H9 (cell line): ENCODE measurements around the gene MOGAT2. TPM values are rescaled to one million over a fixed set of nuclear protein-coding genes. Genes with fewer than 3 reads are reported as not detected.
A peak's percentile ranks its signal among the peaks of the same experiment; 100 is the strongest.

Source experiments
- DNase-seq: peaks from one replicate; pipeline ENCODE4 v3.0.0-alpha.2; 2017
- H2AFZ ChIP-seq: one replicate; pipeline ENCODE4 v1.6.1; 2013; ENCODE audit warnings: mild to moderate bottlenecking, low read length, control low read depth, moderate library complexity
- H2AK5ac ChIP-seq: 2 replicates; pipeline ENCODE4 v1.6.1; 2013; ENCODE audit warnings: low read length, control low read depth, mixed read lengths; ENCODE audit not compliant: insufficient read length
- H2BK120ac ChIP-seq: one replicate; pipeline ENCODE4 v1.6.1; 2013; ENCODE audit warnings: low read depth, mild to moderate bottlenecking, low read length, control low read depth, inconsistent platforms; ENCODE audit not compliant: poor library complexity, severe bottlenecking
- H2BK12ac ChIP-seq: 2 replicates; pipeline ENCODE4 v1.6.1; 2013; ENCODE audit warnings: low read length, control low read depth, mixed read lengths, low read depth; ENCODE audit not compliant: insufficient read length
- H2BK15ac ChIP-seq: 2 replicates; pipeline ENCODE4 v1.6.1; 2013; ENCODE audit warnings: low read depth, low read length, control low read depth
- H2BK20ac ChIP-seq: one replicate; pipeline ENCODE4 v1.6.1; 2013; ENCODE audit warnings: low read depth, mild to moderate bottlenecking, low read length, control low read depth, inconsistent platforms; ENCODE audit not compliant: poor library complexity, severe bottlenecking
- H2BK5ac ChIP-seq: 2 replicates; pipeline ENCODE4 v1.6.1; 2013; ENCODE audit warnings: low read length, control low read depth, mixed read lengths; ENCODE audit not compliant: insufficient read length
- H3K14ac ChIP-seq: 2 replicates; pipeline ENCODE4 v1.6.1; 2013; ENCODE audit warnings: low read length, control low read depth; ENCODE audit not compliant: insufficient read depth
- H3K18ac ChIP-seq: 2 replicates; pipeline ENCODE4 v1.6.1; 2013; ENCODE audit warnings: low read depth, mild to moderate bottlenecking, mixed read lengths, low read length, control low read depth; ENCODE audit not compliant: insufficient read length
- H3K23ac ChIP-seq: 2 replicates; pipeline ENCODE4 v1.6.1; 2013; ENCODE audit warnings: low read length, control low read depth, mixed read lengths, low read depth; ENCODE audit not compliant: insufficient read length
- H3K23me2 ChIP-seq: 2 replicates; pipeline ENCODE4 v1.6.1; 2013; ENCODE audit warnings: low read depth, mild to moderate bottlenecking, mixed read lengths, low read length, control low read depth; ENCODE audit not compliant: insufficient read length, poor library complexity, severe bottlenecking
- H3K27ac ChIP-seq: 2 replicates; pipeline ENCODE4 v1.5.1; 2013; ENCODE audit warnings: low read length, control low read depth, mixed read lengths, low read depth; ENCODE audit not compliant: insufficient read length
- H3K27me3 ChIP-seq: 2 replicates; pipeline ENCODE4 v1.6.1; 2013; ENCODE audit warnings: low read length, control low read depth, inconsistent platforms; ENCODE audit not compliant: insufficient read depth
- H3K4ac ChIP-seq: 2 replicates; pipeline ENCODE4 v1.6.1; 2013; ENCODE audit warnings: low read depth, mild to moderate bottlenecking, control low read depth, inconsistent platforms, low read length, moderate library complexity
- H3K4me1 ChIP-seq: 2 replicates; pipeline ENCODE4 v1.6.1; 2013; ENCODE audit warnings: low read length, control low read depth, inconsistent platforms; ENCODE audit not compliant: insufficient read depth
- H3K4me2 ChIP-seq: 2 replicates; pipeline ENCODE4 v1.6.1; 2013; ENCODE audit warnings: low read length, control low read depth, mixed read lengths; ENCODE audit not compliant: insufficient read length, insufficient read depth
- H3K56ac ChIP-seq: 2 replicates; pipeline ENCODE4 v1.6.1; 2013; ENCODE audit warnings: low read depth, mild to moderate bottlenecking, mixed read lengths, low read length, control low read depth; ENCODE audit not compliant: insufficient read length
- H3K79me1 ChIP-seq: 2 replicates; pipeline ENCODE4 v1.6.1; 2013; ENCODE audit warnings: low read depth, mild to moderate bottlenecking, moderate library complexity, low read length, control low read depth, inconsistent platforms; ENCODE audit not compliant: insufficient read depth, poor library complexity, severe bottlenecking
- H3K79me2 ChIP-seq: 2 replicates; pipeline ENCODE4 v1.6.1; 2013; ENCODE audit warnings: low read length, control low read depth, inconsistent platforms; ENCODE audit not compliant: insufficient read depth
- H3K9ac ChIP-seq: 2 replicates; pipeline ENCODE4 v1.6.1; 2013; ENCODE audit warnings: low read length, control low read depth, mixed read lengths; ENCODE audit not compliant: insufficient read length; ENCODE audit errors: extremely low read depth
- H3K9me3 ChIP-seq: one replicate; pipeline ENCODE4 v1.6.1; 2013; ENCODE audit warnings: low read depth, low read length, inconsistent platforms; ENCODE audit not compliant: control insufficient read depth
- H3T11ph ChIP-seq: one replicate; pipeline ENCODE4 v1.6.1; 2013; ENCODE audit warnings: mild to moderate bottlenecking, low read length, control low read depth, inconsistent platforms
- H4K20me1 ChIP-seq: one replicate; pipeline ENCODE4 v1.6.1; 2013; ENCODE audit not compliant: control insufficient read depth, insufficient read length, insufficient read depth
- H4K5ac ChIP-seq: 2 replicates; pipeline ENCODE4 v1.6.1; 2013; ENCODE audit warnings: low read depth, mild to moderate bottlenecking, mixed read lengths, low read length, control low read depth; ENCODE audit not compliant: insufficient read length
- H4K8ac ChIP-seq: replicated peaks from 2 replicates; pipeline ENCODE4 v1.6.1; 2013; ENCODE audit warnings: low read length, control low read depth, mixed read lengths, low read depth; ENCODE audit not compliant: insufficient read length
- H4K91ac ChIP-seq: 2 replicates; pipeline ENCODE4 v1.6.1; 2013; ENCODE audit warnings: low read depth, mild to moderate bottlenecking, moderate library complexity, mixed read lengths, low read length, control low read depth; ENCODE audit not compliant: insufficient read length
- H3K27ac Mint-ChIP-seq, 3 experiments: 2 replicates in 2 of 3; 3 replicates in 1 of 3; pipeline ENCODE4 v1.8.0; 2020 to 2021; ENCODE audit warnings: mixed read lengths in 3 of 3, mild to moderate bottlenecking in 1 of 3, moderate library complexity in 1 of 3
- H3K27me3 Mint-ChIP-seq: 2 replicates; pipeline ENCODE4 v1.8.0; 2021; ENCODE audit warnings: low read depth, mild to moderate bottlenecking, moderate library complexity, mixed read lengths
- H3K36me3 Mint-ChIP-seq, 3 experiments: 2 replicates in 2 of 3; 3 replicates in 1 of 3; pipeline ENCODE4 v1.8.0; 2020 to 2021; ENCODE audit warnings: low read depth in 3 of 3, mixed read lengths in 3 of 3; ENCODE audit not compliant: insufficient read depth in 1 of 3
- H3K4me1 Mint-ChIP-seq, 2 experiments: 2 replicates each; pipeline ENCODE4 v1.8.0; 2020; ENCODE audit warnings: mixed read lengths in 2 of 2
- H3K4me3 Mint-ChIP-seq, 2 experiments: 2 replicates in 1 of 2; 3 replicates in 1 of 2; pipeline ENCODE4 v1.8.0; 2020 to 2021; ENCODE audit warnings: mild to moderate bottlenecking in 2 of 2, mixed read lengths in 2 of 2, moderate library complexity in 1 of 2
- H3K9me3 Mint-ChIP-seq, 2 experiments: 2 replicates in 1 of 2; 3 replicates in 1 of 2; pipeline ENCODE4 v1.8.0; 2020; ENCODE audit warnings: mild to moderate bottlenecking in 2 of 2, mixed read lengths in 2 of 2, moderate library complexity in 1 of 2
- CTCF ChIP-seq: fragments of 200-600 bp; sonication (generic); conservative IDR thresholded peaks from 3 replicates; pipeline ENCODE4 v1.8.0; 2021; ENCODE audit warnings: antibody characterized with exemption, mild to moderate bottlenecking
- WGBS: extraction: QIAGEN DNeasy Blood & Tissue Kit; methylation state at CpG from one replicate; pipeline ENCODE4 v1.1.7; 2013; ENCODE audit warnings: missing lambda C conversion rate, low lambda C conversion rate, mixed read lengths; ENCODE audit not compliant: insufficient read length; ENCODE audit errors: extremely low coverage; 5-methylcytosine and 5-hydroxymethylcytosine counted together
- total RNA-seq: library from RNA; stranded (reverse); gene quantifications from 2 replicates; pipeline ENCODE4 v1.2.1, GENCODE V29; 2021

MOGAT2 gene
- total RNA-seq, 1 experiment from 2014 or later: not detected

DNA sequence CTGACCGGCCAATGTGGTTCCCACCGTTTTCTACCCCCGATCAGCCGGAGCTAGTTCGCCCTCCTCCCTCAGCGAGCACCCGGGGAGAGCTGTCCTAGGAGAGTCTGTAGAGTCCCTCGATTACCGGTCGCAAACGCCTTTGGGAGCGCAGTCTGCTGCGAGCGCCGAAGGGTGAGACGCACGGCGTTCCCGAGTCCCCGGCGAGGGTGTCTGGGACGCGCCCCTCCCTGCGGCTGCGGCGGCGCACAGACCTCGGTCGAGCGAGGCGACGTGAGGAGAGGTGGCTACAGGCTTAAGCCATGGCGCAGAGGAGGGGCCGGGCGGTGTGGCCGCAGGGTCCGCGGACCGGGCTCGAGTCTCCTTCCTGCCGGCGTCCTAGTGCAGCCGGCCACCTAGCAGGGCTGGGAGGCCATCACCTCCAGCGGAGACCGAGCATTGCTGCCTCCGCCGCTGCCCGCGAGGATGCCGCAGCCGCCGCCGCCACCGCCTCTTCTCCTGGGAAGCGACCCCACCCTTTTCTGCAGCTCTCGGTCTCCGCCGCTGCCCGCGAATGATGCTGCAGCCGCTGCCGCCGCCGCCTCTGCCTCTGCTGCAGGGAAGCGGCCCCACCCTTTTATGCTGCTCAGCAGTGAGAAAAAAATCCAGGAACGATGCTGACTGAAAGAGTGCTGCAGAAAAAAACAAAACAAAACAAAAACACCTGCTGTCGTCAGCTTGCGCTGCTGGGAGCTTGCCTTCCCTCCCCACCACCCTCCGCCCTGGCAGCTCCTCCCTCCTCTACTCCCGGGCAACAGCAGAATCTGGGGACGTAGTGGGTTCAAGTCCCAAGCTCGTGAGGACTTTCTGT, 49.0 kb upstream of the MOGAT2 start, which contains the start of gene MAP6:
MAP6 (minus strand) TSS at position 588 of the 847 bp plus-strand sequence. CDS start 669 bp downstream, outside the sequence.
- Histone ChIP-seq H3K23ac (no peak within 1 kb of the TSS), H3K79me1 (no peaks in the 10 kb centered on the region), H3K27me3 (peaks cover 59% of the 10 kb centered on the region), H2BK120ac (no peak within 1 kb of the TSS), H3K79me2 (no peaks in the 10 kb centered on the region), H4K20me1 (no peaks in the 10 kb centered on the region), H3K18ac (no peak within 1 kb of the TSS), H2AK5ac (no peak within 1 kb of the TSS), H2BK15ac (no peak within 1 kb of the TSS; the same call in 1 of the 2 replicates), H4K91ac (no peak within 1 kb of the TSS), H4K5ac (no peak within 1 kb of the TSS), H3K9ac (no peak within 1 kb of the TSS), H2BK5ac (no peak within 1 kb of the TSS), H2BK12ac (no peak within 1 kb of the TSS), H3K27ac (no peak within 1 kb of the TSS), H3K4me1 (peaks cover under 1% of the 10 kb centered on the region; the same call in 1 of the 2 replicates), H3K56ac (no peak within 1 kb of the TSS), H3K9me3 (no peaks in the 10 kb centered on the region), H3K23me2 (peaks cover 11% of the 10 kb centered on the region), H3K4me2 (peak within 1 kb of the TSS; percentile 43), H2AFZ (no peak within 1 kb of the TSS), H3K14ac (no peak within 1 kb of the TSS), H3K4ac (no peak within 1 kb of the TSS), H3T11ph (no peak within 1 kb of the TSS), H2BK20ac (no peak within 1 kb of the TSS), H4K8ac (no peak within 1 kb of the TSS)
- H3K4me3 Mint-ChIP-seq: peak within 1 kb of the TSS; percentile 56 to 90
- peaks cover 0 to 7% of the 10 kb centered on the region in 2 experiments; a peak in 4 of 5 replicates for H3K9me3 Mint-ChIP-seq
- WGBS: no CpG with 5 or more reads among the region's 72 CpGs
- H3K27ac Mint-ChIP-seq: peak within 1 kb of the TSS in 1 of 3 experiments; percentile 84; a peak in 1 of 7 replicates
- H3K36me3 Mint-ChIP-seq: peaks cover 0 to under 1% (median 0%) of the 10 kb centered on the region in 3 experiments; a peak in 2 of 7 replicates
- DNase-seq: peak; percentile 64
- H3K27me3 Mint-ChIP-seq: peaks cover 83% of the 10 kb centered on the region
- TF ChIP-seq CTCF: no peak
- H3K4me1 Mint-ChIP-seq: peaks cover 28 to 37% of the 10 kb centered on the region in 2 experiments
